HG03469 (cell line): Measurements from ENCODE around the gene SLA2.
"Not testable (repeated sequence)": the region's sequence is repeated elsewhere in the genome, so short reads cannot be mapped to it uniquely, and the experiment has no call there.

Experiments used
- ATAC-seq: cut with Tn5 transposase; IDR thresholded peaks from one replicate; pipeline ENCODE4 v1.9.1; 2021; ENCODE audit warnings: mild to moderate bottlenecking, moderate library complexity, moderate number of reproducible peaks; ENCODE audit not compliant: unreplicated experiment

The SLA2 gene

DNA sequence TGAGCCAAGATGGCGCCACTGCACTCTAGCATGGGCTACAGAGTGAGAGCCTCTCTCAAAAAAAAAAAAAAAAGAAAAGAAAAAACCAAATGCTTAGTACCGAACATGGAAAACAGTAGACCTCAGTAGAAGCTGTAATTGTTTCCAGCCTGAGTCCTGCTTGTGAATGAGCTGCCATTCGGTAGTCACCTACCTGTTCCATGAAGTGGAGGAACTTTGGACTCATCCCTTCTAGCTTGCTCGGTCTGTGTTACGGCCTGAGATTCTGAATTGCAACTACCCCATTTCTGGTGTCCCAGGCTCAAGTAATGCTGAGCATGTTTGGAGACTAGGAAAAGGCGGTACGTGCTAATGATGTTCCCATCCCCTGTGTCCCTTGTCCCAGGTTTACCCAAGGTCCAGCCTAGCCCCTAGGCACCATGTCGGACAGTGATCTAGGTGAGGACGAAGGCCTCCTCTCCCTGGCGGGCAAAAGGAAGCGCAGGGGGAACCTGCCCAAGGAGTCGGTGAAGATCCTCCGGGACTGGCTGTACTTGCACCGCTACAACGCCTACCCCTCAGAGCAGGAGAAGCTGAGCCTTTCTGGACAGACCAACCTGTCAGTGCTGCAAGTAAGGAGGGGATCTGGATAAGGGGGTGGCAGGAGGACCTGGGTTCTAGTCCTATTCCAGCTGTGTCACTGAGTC is 67.5 kb downstream of the SLA2 start:
- no peak for ATAC-seq

GRCh38 chr20:36576081-36576445 is 69.9 kb downstream of the SLA2 start:
- no peak for ATAC-seq

GRCh38 chr20:36574366-36575135 is 71.4 kb downstream of the SLA2 start:
- no peak for ATAC-seq

DNA sequence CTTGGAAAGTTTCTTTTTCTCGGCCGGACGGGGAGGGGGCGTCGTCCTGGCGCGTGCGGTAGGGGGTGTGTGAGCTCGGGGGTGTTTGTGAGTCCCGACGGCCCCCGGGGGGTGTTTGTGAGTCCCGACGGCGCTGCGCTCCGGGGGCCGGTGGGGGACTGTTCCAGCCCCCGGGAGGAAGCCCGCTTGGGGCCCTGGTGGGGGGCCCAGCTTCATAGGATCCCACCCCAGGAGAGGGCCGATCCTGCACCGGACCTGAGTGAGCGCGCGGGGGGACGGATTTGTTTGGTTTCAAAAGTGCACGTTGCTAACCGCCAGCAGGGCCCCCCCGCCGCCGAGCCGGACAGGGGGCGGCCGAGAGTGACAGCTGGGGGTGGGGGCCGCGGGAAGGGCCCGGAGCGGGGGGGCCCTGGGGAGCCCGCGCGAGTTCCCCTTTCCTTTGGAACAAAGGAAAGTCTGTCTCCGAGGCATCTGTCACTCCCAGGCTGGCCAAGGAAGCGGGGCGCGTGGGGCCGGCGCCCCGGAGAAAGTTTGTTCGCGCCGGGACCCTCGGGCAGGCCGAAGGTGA is 72.1 kb downstream of the SLA2 start:
- ATAC-seq, result no peak

DNA sequence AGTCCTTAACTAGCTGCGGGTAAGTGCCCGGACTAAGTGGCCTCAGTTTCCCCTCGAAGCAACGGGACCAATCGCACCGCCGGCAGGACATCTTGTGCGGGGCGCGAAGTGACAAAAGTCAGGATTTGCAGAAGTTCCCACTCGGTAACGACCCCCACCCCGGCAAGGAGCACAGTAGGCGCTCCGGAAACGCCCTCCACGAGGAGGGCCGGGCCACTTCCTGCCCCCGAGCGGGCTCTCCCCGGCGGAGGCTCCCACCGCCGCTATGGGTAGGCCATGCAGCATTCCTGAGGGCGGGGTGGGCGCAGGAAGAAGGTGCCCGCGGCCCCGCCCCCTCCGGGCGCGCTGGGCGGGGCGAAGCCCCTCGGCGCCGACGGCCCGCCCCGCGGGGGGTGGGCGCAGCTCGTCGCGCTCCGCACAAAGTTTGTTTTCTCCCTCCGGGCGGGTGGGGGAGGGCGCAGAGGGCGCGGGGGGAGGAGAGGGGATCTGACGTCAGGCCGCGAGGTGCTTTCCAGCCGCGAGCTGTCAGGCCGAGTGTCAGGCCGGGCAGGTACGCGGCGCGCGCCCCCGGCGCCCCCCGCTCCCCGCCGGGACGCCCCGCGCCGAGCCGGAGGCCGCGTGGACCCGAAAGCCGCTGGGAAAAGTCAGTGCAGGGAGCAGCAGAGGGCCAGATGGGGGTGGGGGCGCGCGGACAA is 72.7 kb downstream of the SLA2 start, which contains the start of gene TGIF2:
TSS of gene TGIF2 (plus strand) at position 495 of the 695 bp plus-strand sequence. CDS start 5,178 bp downstream, outside the sequence.
- ATAC-seq, result no peak

GRCh38 chr20:36572701-36573102 is 73.3 kb downstream of the SLA2 start:
- ATAC-seq, result no peak

GRCh38 chr20:36571564-36572504 is 74.2 kb downstream of the SLA2 start:
- no peak for ATAC-seq

GRCh38 chr20:36569847-36570429 is 76.1 kb downstream of the SLA2 start:
- ATAC-seq, result no peak

GRCh38 chr20:36565520-36565919 is 80.5 kb downstream of the SLA2 start:
- ATAC-seq, result no peak

GRCh38 chr20:36564726-36565121 is 81.3 kb downstream of the SLA2 start:
- not testable (repeated sequence) for ATAC-seq

DNA sequence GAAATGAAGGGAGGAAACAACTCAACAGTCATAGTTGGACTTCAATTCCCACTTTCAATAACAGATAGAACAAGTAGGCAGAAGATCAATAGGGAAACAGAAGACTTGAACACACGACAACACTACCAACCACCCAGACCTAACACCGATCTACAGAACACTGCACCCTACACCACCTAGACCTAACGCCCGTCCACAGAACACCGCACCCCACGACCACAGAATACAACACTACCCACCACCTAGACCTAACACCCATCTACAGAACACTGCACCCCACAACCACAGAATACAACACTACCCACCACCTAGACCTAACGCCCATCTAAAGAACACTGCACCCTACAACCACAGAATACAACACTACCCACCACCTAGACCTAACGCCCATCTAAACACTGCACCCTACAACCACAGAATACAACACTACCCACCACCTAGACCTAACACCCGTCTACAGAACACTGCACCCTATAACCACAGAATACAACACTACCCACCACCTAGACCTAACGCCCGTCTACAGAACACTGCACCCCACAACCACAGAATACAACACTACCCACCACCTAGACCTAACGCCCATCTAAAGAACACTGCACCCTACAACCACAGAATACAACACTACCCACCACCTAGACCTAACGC is 81.8 kb downstream of the SLA2 start:
- not testable (repeated sequence) for ATAC-seq

DNA sequence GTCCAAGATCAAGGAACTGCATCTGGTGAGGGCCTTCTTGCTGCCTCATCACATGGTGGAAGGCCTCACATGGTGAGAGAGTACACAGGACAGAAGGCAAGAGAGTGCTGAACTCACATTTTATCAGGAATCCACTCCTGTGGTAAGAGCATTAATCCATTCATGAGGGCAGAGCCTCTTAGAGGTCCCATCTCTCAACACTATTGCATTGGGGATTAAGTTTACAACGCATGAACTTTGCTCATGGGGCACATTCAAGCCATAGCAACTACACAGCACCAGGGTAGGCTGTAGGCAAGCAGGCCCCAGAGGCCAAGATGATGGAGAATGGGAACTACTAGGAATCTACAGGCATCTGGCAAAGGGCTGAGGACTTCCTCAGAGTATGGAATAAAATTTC is 82.6 kb downstream of the SLA2 start:
- ATAC-seq, result no peak

- ATAC-seq, result no peak
Measured at GRCh38 chr20:36562724-36563123, 83.3 kb downstream of the SLA2 start.
